Trophoblast cell (in vitro differentiated cells and primary cell): Measurements from ENCODE around the gene CTXND1.

Source experiments
- DNase-seq, 2 donors: peaks; one replicate each; pipeline ENCODE4 v3.0.0-alpha.2; 2016
- H2AFZ ChIP-seq: 2 replicates; pipeline ENCODE4 v1.6.1; 2013; ENCODE audit warnings: low read length, moderate library complexity, mild to moderate bottlenecking; ENCODE audit not compliant: insufficient read depth, poor library complexity
- H2AK5ac ChIP-seq: 2 replicates; pipeline ENCODE4 v1.6.1; 2013; ENCODE audit warnings: mild to moderate bottlenecking, low read length
- H2BK120ac ChIP-seq: 2 replicates; pipeline ENCODE4 v1.6.1; 2013; ENCODE audit warnings: low read length, mild to moderate bottlenecking, moderate library complexity; ENCODE audit not compliant: insufficient read depth, poor library complexity
- H2BK12ac ChIP-seq: 2 replicates; pipeline ENCODE4 v1.6.1; 2013; ENCODE audit warnings: mild to moderate bottlenecking, low read length, moderate library complexity
- H2BK5ac ChIP-seq: 2 replicates; pipeline ENCODE4 v1.6.1; 2013; ENCODE audit warnings: low read length, low read depth, moderate library complexity, mild to moderate bottlenecking; ENCODE audit not compliant: poor library complexity
- H3K14ac ChIP-seq: 2 replicates; pipeline ENCODE4 v1.6.1; 2013; ENCODE audit warnings: mild to moderate bottlenecking, low read length
- H3K18ac ChIP-seq: 2 replicates; pipeline ENCODE4 v1.6.1; 2013; ENCODE audit warnings: mild to moderate bottlenecking, low read length
- H3K23ac ChIP-seq: 2 replicates; pipeline ENCODE4 v1.6.1; 2013; ENCODE audit warnings: low read length
- H3K27ac ChIP-seq: 2 replicates; pipeline ENCODE4 v1.5.1; 2013; ENCODE audit warnings: low read depth, mild to moderate bottlenecking, inconsistent platforms, low read length, moderate library complexity
- H3K27me3 ChIP-seq: 2 replicates; pipeline ENCODE4 v1.6.1; 2013; ENCODE audit warnings: inconsistent platforms, mild to moderate bottlenecking, low read length, moderate library complexity; ENCODE audit not compliant: insufficient read depth
- H3K36me3 ChIP-seq, 2 experiments: 1 replicate in 1 of 2; 2 replicates in 1 of 2; pipeline ENCODE4 v1.6.1; 2013; ENCODE audit warnings: low read length in 2 of 2, mild to moderate bottlenecking in 2 of 2, moderate library complexity in 1 of 2; ENCODE audit not compliant: insufficient read depth in 2 of 2, control insufficient read depth in 1 of 2
- H3K4ac ChIP-seq: 2 replicates; pipeline ENCODE4 v1.6.1; 2013; ENCODE audit warnings: low read depth, mild to moderate bottlenecking, low read length, moderate library complexity
- H3K4me1 ChIP-seq, 2 experiments: 1 replicate in 1 of 2; 2 replicates in 1 of 2; pipeline ENCODE4 v1.6.1; 2013; ENCODE audit warnings: low read length in 2 of 2, mild to moderate bottlenecking in 2 of 2, moderate library complexity in 1 of 2; ENCODE audit not compliant: insufficient read depth in 2 of 2, control insufficient read depth in 1 of 2
- H3K4me2 ChIP-seq: 2 replicates; pipeline ENCODE4 v1.6.1; 2013; ENCODE audit warnings: inconsistent platforms, mild to moderate bottlenecking, low read length, moderate library complexity
- H3K4me3 ChIP-seq: 2 replicates; pipeline ENCODE4 v1.5.1; 2013; ENCODE audit warnings: mild to moderate bottlenecking, low read depth, low read length, inconsistent platforms
- H3K79me1 ChIP-seq: one replicate; pipeline ENCODE4 v1.6.1; 2013; ENCODE audit warnings: low read length
- H3K79me2 ChIP-seq: 2 replicates; pipeline ENCODE4 v1.6.1; 2013; ENCODE audit warnings: low read length, mild to moderate bottlenecking; ENCODE audit not compliant: control insufficient read depth, insufficient read depth, poor library complexity
- H3K9ac ChIP-seq: 2 replicates; pipeline ENCODE4 v1.6.1; 2013; ENCODE audit warnings: mild to moderate bottlenecking, low read length
- H3K9me3 ChIP-seq: 2 replicates; pipeline ENCODE4 v1.6.1; 2013; ENCODE audit warnings: low read depth, mild to moderate bottlenecking, control low read depth, inconsistent platforms, low read length; ENCODE audit not compliant: insufficient read depth
- H4K12ac ChIP-seq: 2 replicates; pipeline ENCODE4 v1.6.1; 2013; ENCODE audit warnings: low read depth, mild to moderate bottlenecking, low read length, moderate library complexity
- H4K8ac ChIP-seq: 2 replicates; pipeline ENCODE4 v1.6.1; 2013; ENCODE audit warnings: low read depth, mild to moderate bottlenecking, low read length, moderate library complexity
- H4K91ac ChIP-seq: one replicate; pipeline ENCODE4 v1.6.1; 2013; ENCODE audit warnings: low read depth, mild to moderate bottlenecking, low read length, moderate library complexity
- WGBS: extraction: QIAGEN DNeasy Blood & Tissue Kit; methylation state at CpG from one replicate; pipeline ENCODE4 v1.1.7; 2013; ENCODE audit warnings: missing lambda C conversion rate; ENCODE audit not compliant: insufficient read length, insufficient coverage; ENCODE audit errors: extremely low coverage; 5-methylcytosine and 5-hydroxymethylcytosine counted together

Gene CTXND1

GRCh38 chr15:80265021-80265420 lies 13.0 kb upstream of the CTXND1 start:
- Histone ChIP-seq H3K23ac (no peak overlapping the region), H2BK120ac (no peak overlapping the region), H4K91ac (no peak overlapping the region), H3K27me3 (no peaks in the 10 kb centered on the region), H3K9ac (peak overlapping the region; percentile 23), H3K4me1 (no peaks in the 10 kb centered on the region), H2BK12ac (no peak overlapping the region), H3K4ac (no peak overlapping the region), H3K79me2 (no peaks in the 10 kb centered on the region), H3K18ac (no peak overlapping the region), H4K8ac (no peak overlapping the region), H3K27ac (no peak overlapping the region), H2BK5ac (no peak overlapping the region), H3K14ac (no peak overlapping the region), H3K4me3 (no peak overlapping the region), H3K9me3 (no peaks in the 10 kb centered on the region), H3K4me2 (no peak overlapping the region), H4K12ac (no peak overlapping the region), H3K36me3 (no peaks in the 10 kb centered on the region), H2AFZ (no peak overlapping the region), H2AK5ac (no peak overlapping the region), H3K79me1 (no peaks in the 10 kb centered on the region)
- DNase-seq: no peak
- WGBS: no CpG with 5 or more reads among the region's 3 CpGs

- no peak overlapping the region for H3K23ac ChIP-seq
- no peaks in the 10 kb centered on the region for H3K79me2 ChIP-seq
- H4K12ac ChIP-seq: no peak overlapping the region
- no peak overlapping the region for H2AK5ac ChIP-seq
- H3K79me1 ChIP-seq: no peaks in the 10 kb centered on the region
- no peak overlapping the region for H2AFZ ChIP-seq
- no peaks in the 10 kb centered on the region for H3K9me3 ChIP-seq
- peak in 1 of 2 donors; percentile 4 for DNase-seq
- H4K91ac ChIP-seq: no peak overlapping the region
- no peak overlapping the region for H2BK5ac ChIP-seq
- no peak overlapping the region for H3K4me2 ChIP-seq
- H2BK120ac ChIP-seq: no peak overlapping the region
- H3K4ac ChIP-seq: no peak overlapping the region
- H3K27ac ChIP-seq: no peak overlapping the region
- no peak overlapping the region for H3K14ac ChIP-seq
- no peak overlapping the region for H3K9ac ChIP-seq
- no peak overlapping the region for H3K18ac ChIP-seq
- H3K4me1 ChIP-seq: no peaks in the 10 kb centered on the region
- H3K27me3 ChIP-seq: no peaks in the 10 kb centered on the region
- no peak overlapping the region for H2BK12ac ChIP-seq
- H3K4me3 ChIP-seq: no peak overlapping the region
- H3K36me3 ChIP-seq: no peaks in the 10 kb centered on the region
- no peak overlapping the region for H4K8ac ChIP-seq
Measured at GRCh38 chr15:80264031-80264430, 12.0 kb upstream of the CTXND1 start.

GRCh38 chr15:80260551-80260950 lies 8.5 kb upstream of the CTXND1 start:
- Histone ChIP-seq H2BK120ac (no peak overlapping the region), H3K4me3 (no peak overlapping the region), H2BK12ac (no peak overlapping the region), H4K8ac (no peak overlapping the region), H3K9ac (no peak overlapping the region), H3K27ac (no peak overlapping the region), H3K14ac (no peak overlapping the region), H3K18ac (no peak overlapping the region), H3K4me1 (no peaks in the 10 kb centered on the region), H3K23ac (no peak overlapping the region), H2AK5ac (no peak overlapping the region), H3K36me3 (no peaks in the 10 kb centered on the region), H4K91ac (no peak overlapping the region), H2AFZ (no peak overlapping the region), H3K79me1 (no peaks in the 10 kb centered on the region), H3K4me2 (no peak overlapping the region), H2BK5ac (no peak overlapping the region), H4K12ac (no peak overlapping the region), H3K27me3 (no peaks in the 10 kb centered on the region), H3K9me3 (no peaks in the 10 kb centered on the region), H3K4ac (no peak overlapping the region), H3K79me2 (no peaks in the 10 kb centered on the region)
- WGBS: no CpG with 5 or more reads among the region's 2 CpGs
- DNase-seq: no peak

DNA sequence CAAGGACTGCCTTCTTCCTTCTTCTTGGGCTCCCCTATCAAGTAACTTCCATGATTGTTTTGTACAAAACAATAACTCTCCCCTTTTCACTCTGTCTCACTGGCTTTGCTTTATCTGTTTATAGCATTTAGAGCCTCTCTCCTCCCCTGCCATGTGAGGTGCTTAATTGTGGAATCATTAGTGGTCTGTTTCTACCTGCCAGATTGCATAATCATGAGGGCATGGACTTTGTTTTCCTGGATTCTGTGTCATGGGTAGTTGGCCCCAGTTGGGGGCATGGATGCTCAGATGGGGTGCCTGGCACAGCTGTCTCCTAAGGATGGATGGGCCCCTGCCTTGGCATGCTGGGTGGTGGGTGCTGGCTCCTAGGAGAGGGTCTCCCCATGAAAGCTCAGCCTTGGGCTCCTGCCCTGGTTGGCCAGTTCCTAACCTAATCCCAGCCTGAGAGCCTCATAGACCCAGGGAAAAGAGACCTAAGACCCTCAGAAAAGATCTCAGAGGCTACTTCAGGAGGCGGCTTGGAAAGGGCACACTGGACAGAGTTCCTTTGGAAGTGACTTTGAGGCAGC lies 8.0 kb upstream of the CTXND1 start:
- Histone ChIP-seq H2BK120ac (no peak overlapping the region), H2AFZ (no peak overlapping the region), H3K23ac (no peak overlapping the region), H3K18ac (no peak overlapping the region), H3K4me2 (no peak overlapping the region), H3K4me3 (no peak overlapping the region), H4K91ac (no peak overlapping the region), H3K14ac (no peak overlapping the region), H4K12ac (no peak overlapping the region), H3K27ac (no peak overlapping the region), H3K79me2 (no peaks in the 10 kb centered on the region), H3K4ac (no peak overlapping the region), H3K79me1 (no peaks in the 10 kb centered on the region), H3K9me3 (no peaks in the 10 kb centered on the region), H2BK12ac (no peak overlapping the region), H3K27me3 (no peaks in the 10 kb centered on the region), H2BK5ac (no peak overlapping the region), H3K4me1 (no peaks in the 10 kb centered on the region), H3K9ac (no peak overlapping the region), H4K8ac (no peak overlapping the region), H3K36me3 (no peaks in the 10 kb centered on the region), H2AK5ac (no peak overlapping the region)
- no CpG with 5 or more reads among the region's 1 CpG for WGBS
- DNase-seq: no peak
